GM12865 (cell line): ENCODE data around the gene MGMT.

Source experiments
- DNase-seq: peaks from one replicate; pipeline ENCODE4 v3.0.0; 2010; ENCODE audit warnings: low read depth
- H3K4me3 ChIP-seq: 2 replicates; pipeline ENCODE4 v1.5.1; 2011; ENCODE audit warnings: mild to moderate bottlenecking, low read depth, low read length, control low read depth
- CTCF ChIP-seq: IDR thresholded peaks from 2 replicates; pipeline ENCODE4 v1.5.1; 2011; ENCODE audit warnings: low read length, control low read depth, low read depth, inconsistent platforms; ENCODE audit not compliant: insufficient read depth; ENCODE audit errors: missing control alignments

Gene MGMT

DNA sequence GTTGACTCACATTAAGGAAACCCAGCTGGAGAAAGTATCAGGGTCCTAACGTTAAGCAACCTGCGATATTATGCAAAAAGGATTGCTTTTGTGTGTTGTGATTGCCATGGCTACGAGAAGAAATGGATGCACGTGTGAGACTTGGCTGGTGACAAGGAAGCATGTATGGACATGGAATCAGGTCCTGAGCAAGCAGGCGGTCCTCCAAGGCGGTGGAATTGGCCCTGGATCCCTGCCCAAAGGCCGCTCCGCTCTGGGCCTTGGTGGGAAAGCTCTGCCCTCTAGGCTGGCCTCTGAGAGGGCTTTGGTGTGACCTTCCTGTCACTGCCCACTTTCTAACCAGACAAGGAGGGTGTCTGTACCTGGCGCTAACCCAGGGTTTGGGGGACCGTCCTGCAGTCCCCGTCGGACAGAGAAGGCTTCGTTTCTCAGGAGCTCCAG lies 305.0 kb downstream of the MGMT start:
- TF ChIP-seq CTCF: no peak
- no peak for DNase-seq
- no peak overlapping the region for H3K4me3 ChIP-seq

GRCh38 chr10:129772468-129773358 lies 305.7 kb downstream of the MGMT start:
- no peak for DNase-seq
- no peak for TF ChIP-seq CTCF

DNA sequence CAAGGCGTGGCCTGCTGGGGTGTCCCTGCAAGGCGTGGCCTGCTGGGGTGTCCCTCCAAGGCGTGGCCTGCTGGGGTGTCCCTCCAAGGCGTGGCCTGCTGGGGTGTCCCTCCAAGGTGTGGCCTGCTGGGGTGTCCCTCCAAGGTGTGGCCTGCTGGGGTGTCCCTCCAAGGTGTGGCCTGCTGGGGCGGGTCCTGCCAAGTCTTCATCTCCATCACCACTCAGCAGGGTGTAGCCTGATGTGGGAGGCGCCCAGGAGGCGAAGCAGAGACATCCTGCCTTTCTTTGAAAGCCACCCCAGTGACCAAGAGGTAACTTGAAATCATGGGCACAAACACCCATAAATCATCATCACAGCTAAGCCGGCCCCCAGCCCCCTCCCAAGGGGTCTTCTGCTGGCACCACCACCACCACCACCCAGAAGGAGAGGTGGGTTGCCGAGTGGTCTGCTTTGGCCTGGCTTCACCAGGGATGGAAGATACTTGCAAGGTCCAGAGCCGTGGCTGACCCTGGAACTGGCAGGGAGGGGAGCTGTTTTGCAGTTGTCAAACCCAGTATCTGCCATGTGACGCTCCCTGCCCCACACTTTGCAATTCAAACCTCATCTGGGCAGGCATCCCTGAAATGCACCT lies 306.4 kb downstream of the MGMT start:
- H3K4me3 ChIP-seq: no peak overlapping the region
- no peak for TF ChIP-seq CTCF
- DNase-seq: no peak

More at GRCh38 chr10:129772468-129773358, 305.7 kb downstream of the MGMT start:
- H3K4me3 ChIP-seq: no peak overlapping the region

- no peak overlapping the region for H3K4me3 ChIP-seq
- DNase-seq: no peak
- TF ChIP-seq CTCF: no peak
Observed at GRCh38 chr10:129774082-129774735, 307.2 kb downstream of the MGMT start.

DNA sequence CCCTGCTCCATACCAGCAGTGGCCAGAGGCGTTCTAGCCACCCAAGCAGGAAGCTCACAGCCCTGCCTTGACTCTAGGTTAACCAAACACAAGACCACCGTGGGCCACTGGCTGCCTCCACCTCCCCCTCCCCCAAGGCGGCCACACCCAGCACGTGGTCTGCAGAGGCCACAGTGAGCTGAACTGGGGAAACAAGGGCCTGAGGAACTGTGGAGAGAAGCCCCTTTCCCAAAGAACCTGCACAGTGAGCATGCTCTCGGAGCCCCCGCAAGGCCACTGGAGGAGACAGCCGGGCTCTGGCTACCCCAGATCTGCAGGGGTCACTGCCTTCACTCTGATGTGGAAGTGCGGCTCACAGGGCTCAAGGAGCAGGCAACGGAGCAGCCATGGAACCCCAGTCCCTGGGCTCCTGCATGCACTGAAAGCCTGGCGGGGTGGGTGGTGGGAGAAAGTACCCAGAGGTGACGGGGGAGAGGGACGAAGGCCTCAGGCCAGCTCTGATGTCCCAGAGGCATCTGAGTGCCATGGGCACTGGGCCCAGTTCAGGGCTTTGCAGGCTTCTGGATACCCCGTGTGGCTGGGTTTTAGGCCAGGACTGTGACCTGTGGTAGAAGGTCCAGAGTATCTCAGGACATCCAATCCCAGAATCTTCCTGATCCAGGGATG lies 307.8 kb downstream of the MGMT start:
- no peak for TF ChIP-seq CTCF
- H3K4me3 ChIP-seq: no peak overlapping the region
- DNase-seq: no peak

DNA sequence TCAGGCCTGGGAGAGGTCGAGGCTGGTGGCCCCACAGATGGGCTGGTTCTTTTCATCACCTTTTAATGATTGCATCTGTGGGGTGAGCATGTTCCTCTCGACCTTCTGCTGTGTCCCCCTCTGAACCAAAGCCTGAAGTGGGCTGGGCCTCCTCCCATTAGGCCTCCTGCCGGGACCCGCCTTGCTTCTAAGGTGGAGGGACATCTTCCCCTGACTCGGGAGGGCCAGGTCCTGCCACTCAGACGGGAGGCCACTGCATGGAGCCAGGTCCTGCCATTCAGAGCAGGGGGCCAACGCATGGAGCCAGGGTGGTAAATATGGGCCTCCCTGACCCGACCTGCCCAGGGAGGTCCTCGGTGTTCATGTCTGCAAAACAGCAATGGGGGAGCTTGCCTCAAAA lies 308.6 kb downstream of the MGMT start:
- no peak for TF ChIP-seq CTCF
- no peak for DNase-seq
- H3K4me3 ChIP-seq: no peak overlapping the region
